ENCODE data around the gene CCDC50. TPM values are rescaled to one million over a fixed set of nuclear protein-coding genes. Genes with fewer than 3 reads are reported as not detected.

CCDC50 gene
- total and polyA plus RNA-seq, 2 experiments from 2014 or later = 31.6 to 49.6 TPM

DNA sequence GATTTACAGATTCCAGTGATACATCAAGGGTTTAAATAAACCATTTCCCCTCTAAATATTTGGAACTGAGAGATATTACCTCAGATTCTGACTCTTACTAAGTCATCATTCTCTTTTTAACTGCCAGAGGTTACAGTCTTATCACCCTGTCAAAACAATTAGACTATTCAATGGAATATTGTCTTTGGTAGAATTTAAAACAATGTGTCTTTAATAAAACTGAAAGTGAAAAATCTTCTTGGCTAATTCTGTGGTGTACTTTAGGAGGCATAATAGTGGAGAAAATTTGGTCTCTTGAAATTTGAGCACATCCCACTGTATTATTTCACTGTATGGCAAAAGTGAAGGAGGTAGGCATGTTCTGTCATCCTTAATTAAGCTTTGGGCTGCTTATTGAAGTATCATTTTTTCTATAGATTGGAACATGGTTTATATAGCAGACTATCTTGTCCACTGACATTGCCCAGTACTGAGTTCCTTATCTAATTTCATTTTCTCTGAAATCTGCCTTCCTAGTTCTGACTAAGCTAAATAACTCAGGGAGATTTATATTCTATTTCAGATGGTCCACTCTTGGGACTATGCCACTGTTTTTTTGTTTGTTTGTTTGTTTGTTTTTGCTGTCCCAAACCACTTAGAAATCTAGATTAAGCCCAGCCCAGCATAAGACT lies 49.1 kb downstream of the CCDC50 start:
- DNase-seq (ENCODE audit: low spot score) = no peak
- Histone ChIP-seq H3K36me3 (replicated peaks; ENCODE audit: insufficient read depth, low read depth) (no peaks in the 10 kb centered on the region), H2AFZ (no peak overlapping the region), H3K79me2 (no peaks in the 10 kb centered on the region), H4K20me1 (ENCODE audit: insufficient read depth, poor library complexity, severe bottlenecking) (no peaks in the 10 kb centered on the region), H3K9me3 (ENCODE audit: low read depth) (no peaks in the 10 kb centered on the region), H3K27me3 (no peaks in the 10 kb centered on the region), H3K4me3 (no peak overlapping the region), H3K27ac (no peak overlapping the region), H3K4me2 (no peak overlapping the region), H3K9me2 (replicated peaks; ENCODE audit: insufficient read depth) (no peaks in the 10 kb centered on the region), H3K4me1 (ENCODE audit: insufficient read depth) (peaks cover 8% of the 10 kb centered on the region)
- TF ChIP-seq EZH2 (IDR thresholded peaks at IDR 0.05; ENCODE audit: borderline replicate concordance) (no peak), EZH2phosphoT487 (IDR thresholded peaks at IDR 0.05; ENCODE audit: low read depth, severe bottlenecking, unreplicated experiment) (no peak)
- TF ChIP-seq, protein P1, sequence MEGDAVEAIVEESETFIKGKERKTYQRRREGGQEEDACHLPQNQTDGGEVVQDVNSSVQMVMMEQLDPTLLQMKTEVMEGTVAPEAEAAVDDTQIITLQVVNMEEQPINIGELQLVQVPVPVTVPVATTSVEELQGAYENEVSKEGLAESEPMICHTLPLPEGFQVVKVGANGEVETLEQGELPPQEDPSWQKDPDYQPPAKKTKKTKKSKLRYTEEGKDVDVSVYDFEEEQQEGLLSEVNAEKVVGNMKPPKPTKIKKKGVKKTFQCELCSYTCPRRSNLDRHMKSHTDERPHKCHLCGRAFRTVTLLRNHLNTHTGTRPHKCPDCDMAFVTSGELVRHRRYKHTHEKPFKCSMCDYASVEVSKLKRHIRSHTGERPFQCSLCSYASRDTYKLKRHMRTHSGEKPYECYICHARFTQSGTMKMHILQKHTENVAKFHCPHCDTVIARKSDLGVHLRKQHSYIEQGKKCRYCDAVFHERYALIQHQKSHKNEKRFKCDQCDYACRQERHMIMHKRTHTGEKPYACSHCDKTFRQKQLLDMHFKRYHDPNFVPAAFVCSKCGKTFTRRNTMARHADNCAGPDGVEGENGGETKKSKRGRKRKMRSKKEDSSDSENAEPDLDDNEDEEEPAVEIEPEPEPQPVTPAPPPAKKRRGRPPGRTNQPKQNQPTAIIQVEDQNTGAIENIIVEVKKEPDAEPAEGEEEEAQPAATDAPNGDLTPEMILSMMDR (IDR thresholded peaks at IDR 0.05; ENCODE audit: poor library complexity) = no peak

DNA sequence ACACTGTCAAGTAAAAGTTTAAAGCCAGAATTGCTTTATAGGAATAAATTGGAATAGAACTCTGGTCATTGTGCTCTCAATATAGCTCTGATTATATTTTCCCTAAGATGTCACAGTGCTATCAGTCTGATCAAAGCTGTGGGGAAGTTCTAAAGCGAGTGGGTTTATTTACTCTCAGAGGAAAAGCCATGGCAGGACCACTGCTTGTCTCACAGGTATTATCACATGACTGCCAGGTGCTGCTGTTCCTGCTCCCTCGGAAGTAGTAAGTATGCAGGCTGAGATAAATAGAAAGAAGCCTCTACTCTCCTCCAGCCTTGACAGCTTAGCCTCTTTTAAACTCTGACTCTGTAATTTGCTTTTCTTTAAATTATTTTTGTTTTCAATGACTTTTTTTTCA lies 50.3 kb downstream of the CCDC50 start:
- 54% methylated on average over 2 of the region's 2 CpGs for WGBS (ENCODE audit: low lambda C conversion rate, missing lambda C conversion rate)
- H3K4me1 ChIP-seq (ENCODE audit: insufficient read depth) = peaks cover 8% of the 10 kb centered on the region
- no peaks in the 10 kb centered on the region for H3K9me3 ChIP-seq (ENCODE audit: low read depth)
- DNase-seq (ENCODE audit: low spot score) = no peak
- H2AFZ ChIP-seq = no peak overlapping the region
- no peak overlapping the region for H3K27ac ChIP-seq
- no peaks in the 10 kb centered on the region for H3K79me2 ChIP-seq
- TF ChIP-seq EZH2 (IDR thresholded peaks at IDR 0.05; ENCODE audit: borderline replicate concordance) (no peak), EZH2phosphoT487 (IDR thresholded peaks at IDR 0.05; ENCODE audit: low read depth, severe bottlenecking, unreplicated experiment) (no peak)
- TF ChIP-seq, protein P1 (IDR thresholded peaks at IDR 0.05; ENCODE audit: poor library complexity) = no peak
- H3K36me3 ChIP-seq (replicated peaks; ENCODE audit: insufficient read depth, low read depth) = no peaks in the 10 kb centered on the region
- no peaks in the 10 kb centered on the region for H4K20me1 ChIP-seq (ENCODE audit: insufficient read depth, poor library complexity, severe bottlenecking)
- no peak overlapping the region for H3K4me2 ChIP-seq
- no peaks in the 10 kb centered on the region for H3K27me3 ChIP-seq
- no peaks in the 10 kb centered on the region for H3K9me2 ChIP-seq (replicated peaks; ENCODE audit: insufficient read depth)
- no peak overlapping the region for H3K4me3 ChIP-seq

DNA sequence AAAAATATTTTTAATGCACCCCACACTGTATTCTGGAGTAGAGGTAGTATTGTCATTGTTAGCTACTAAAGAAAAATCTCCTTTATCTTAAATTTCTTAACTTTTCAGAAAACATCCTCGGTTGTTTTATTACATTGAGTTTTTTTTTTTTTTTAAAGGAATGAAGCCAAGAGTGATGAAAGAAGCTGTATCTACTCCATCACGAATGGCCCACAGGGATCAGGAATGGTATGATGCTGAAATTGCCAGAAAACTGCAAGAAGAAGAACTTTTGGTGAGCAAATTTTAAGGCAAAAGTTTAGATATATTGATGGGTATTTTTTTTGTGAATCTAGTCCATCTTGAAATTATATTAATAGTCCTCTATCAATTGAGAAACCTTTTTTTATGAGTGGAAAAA lies 50.8 kb downstream of the CCDC50 start:
- Histone ChIP-seq H3K9me3 (ENCODE audit: low read depth) (no peaks in the 10 kb centered on the region), H2AFZ (no peak overlapping the region), H4K20me1 (ENCODE audit: insufficient read depth, poor library complexity, severe bottlenecking) (no peaks in the 10 kb centered on the region), H3K4me1 (ENCODE audit: insufficient read depth) (peaks cover 8% of the 10 kb centered on the region), H3K4me2 (no peak overlapping the region), H3K27ac (no peak overlapping the region), H3K79me2 (no peaks in the 10 kb centered on the region), H3K4me3 (no peak overlapping the region), H3K27me3 (no peaks in the 10 kb centered on the region), H3K36me3 (replicated peaks; ENCODE audit: insufficient read depth, low read depth) (no peaks in the 10 kb centered on the region), H3K9me2 (replicated peaks; ENCODE audit: insufficient read depth) (no peaks in the 10 kb centered on the region)
- no peak for DNase-seq (ENCODE audit: low spot score)
- 70% methylated on average over 2 of the region's 2 CpGs for WGBS (ENCODE audit: low lambda C conversion rate, missing lambda C conversion rate)
- TF ChIP-seq EZH2 (IDR thresholded peaks at IDR 0.05; ENCODE audit: borderline replicate concordance) (no peak), EZH2phosphoT487 (IDR thresholded peaks at IDR 0.05; ENCODE audit: low read depth, severe bottlenecking, unreplicated experiment) (no peak)
- TF ChIP-seq, protein P1 (IDR thresholded peaks at IDR 0.05; ENCODE audit: poor library complexity) = no peak

Data from hepatocyte (in vitro differentiated cells).